PC-9 (cell line): ENCODE data around the gene FCHO2. TPM values are rescaled to one million over a fixed set of nuclear protein-coding genes. Genes with fewer than 3 reads are reported as not detected.

Source experiments
- BruUV-seq: library from RNA; stranded (reverse); fragments of 400-500 nt; replicated peaks from 2 replicates; lab custom pipeline; 2021; lab: Mats Ljungman, UMichigan
- CTCF ChIA-PET: fragments of 300-600 bp; sonication (Branson Sonifier 250); formaldehyde crosslinking; loops from one replicate; lab custom pipeline; 2022; ENCODE audit warnings: antibody characterized with exemption; lab: Charles Lee
- POLR2A ChIA-PET: fragments of 300-600 bp; sonication (Branson Sonifier 250); formaldehyde crosslinking; loops from one replicate; lab custom pipeline; 2022; ENCODE audit warnings: antibody characterized with exemption; ENCODE audit not compliant: unreplicated experiment; lab: Charles Lee
- DNase-seq, 2 experiments: peaks; one replicate each; pipeline versions ENCODE4 v3.0.0 to v3.0.0-alpha.2; 2015 to 2022; ENCODE audit warnings: mixed read lengths in 1 of 2
- H2AFZ ChIP-seq: fragments of 200-600 bp; sonication (generic); 2 replicates; pipeline ENCODE4 v1.8.1; 2017; ENCODE audit warnings: antibody characterized with exemption
- H3F3A ChIP-seq: fragments of 200-600 bp; sonication (generic); 2 replicates; pipeline ENCODE4 v1.8.1; 2017; ENCODE audit warnings: antibody characterized with exemption, mild to moderate bottlenecking, low read depth; ENCODE audit not compliant: insufficient read depth
- H3K27ac ChIP-seq: fragments of 200-600 bp; sonication (generic); 2 replicates; pipeline ENCODE4 v1.6.1; 2016; ENCODE audit warnings: mixed run types
- H3K27me3 ChIP-seq: fragments of 200-600 bp; sonication (generic); 2 replicates; pipeline ENCODE4 v1.6.1; 2016; ENCODE audit warnings: low read depth, mixed run types; ENCODE audit not compliant: insufficient read depth
- H3K36me3 ChIP-seq: fragments of 200-600 bp; sonication (generic); 2 replicates; pipeline ENCODE4 v1.6.1; 2016; ENCODE audit warnings: low read depth, mixed run types
- H3K4me1 ChIP-seq: fragments of 200-600 bp; sonication (generic); replicated peaks from 2 replicates; pipeline ENCODE4 v1.6.1; 2016; ENCODE audit warnings: mixed run types; ENCODE audit not compliant: insufficient read depth
- H3K4me2 ChIP-seq: fragments of 200-600 bp; sonication (generic); 2 replicates; pipeline ENCODE4 v1.6.1; 2017; ENCODE audit warnings: mixed run types
- H3K4me3 ChIP-seq: fragments of 200-600 bp; sonication (generic); 2 replicates; pipeline ENCODE4 v1.6.1; 2016; ENCODE audit warnings: mixed run types
- H3K79me2 ChIP-seq: fragments of 200-600 bp; sonication (generic); 2 replicates; pipeline ENCODE4 v1.6.1; 2017; ENCODE audit warnings: low read depth, mixed run types
- H3K9me2 ChIP-seq: fragments of 200-600 bp; sonication (generic); 2 replicates; pipeline ENCODE4 v1.8.1; 2017; ENCODE audit warnings: mild to moderate bottlenecking; ENCODE audit not compliant: insufficient read depth
- H3K9me3 ChIP-seq: fragments of 200-600 bp; sonication (generic); 2 replicates; pipeline ENCODE4 v1.8.1; 2016; ENCODE audit warnings: low read depth; ENCODE audit not compliant: insufficient read depth
- H4K20me1 ChIP-seq: fragments of 200-600 bp; sonication (generic); 2 replicates; pipeline ENCODE4 v1.8.1; 2017; ENCODE audit not compliant: insufficient read depth
- CTCF ChIP-seq: fragments of 200-600 bp; sonication (generic); conservative IDR thresholded peaks from 2 replicates; pipeline ENCODE4 v1.6.1; 2017; ENCODE audit warnings: mixed run types, antibody characterized with exemption, mild to moderate bottlenecking, moderate library complexity
- EZH2 ChIP-seq: fragments of 200-600 bp; sonication (generic); IDR thresholded peaks from 2 replicates; pipeline ENCODE4 v1.8.0; 2017; ENCODE audit warnings: antibody characterized with exemption, low read depth
- intact Hi-C: fragments of 100-400 bp; cut with micrococcal nuclease; formaldehyde crosslinking; loops from one replicate; pipeline ENCODE4 v1.10.0; 2022; ENCODE audit not compliant: unreplicated experiment
- total RNA-seq: library from RNA; stranded (reverse); gene quantifications from 2 replicates; pipeline ENCODE4 v1.2.3, GENCODE V29; 2021

The FCHO2 gene
- total RNA-seq, 1 experiment from 2014 or later: 26.1 TPM

- ChIA-PET CTCF (no interaction called here), POLR2A (interaction anchor here (0.6 kb wide), 1 partner anchor 148 kb away, joined by 3 read pairs; no protein-coding TSS in a partner anchor)
- peak overlapping the region; percentile 48 for H3K4me2 ChIP-seq
- no peak for DNase-seq
- no peaks in the 10 kb centered on the region for H4K20me1 ChIP-seq
- H3F3A ChIP-seq: peaks cover 4% of the 10 kb centered on the region; the same call in 1 of the 2 replicates
- H3K79me2 ChIP-seq: no peaks in the 10 kb centered on the region
- intact Hi-C loops: no loop called here
- H3K27ac ChIP-seq: no peak overlapping the region; the same call in 1 of the 2 replicates
- H3K4me1 ChIP-seq: peaks cover 21% of the 10 kb centered on the region
- TF ChIP-seq EZH2 (no peak), CTCF (no peak)
- H3K27me3 ChIP-seq: no peaks in the 10 kb centered on the region
- no peaks in the 10 kb centered on the region for H3K36me3 ChIP-seq
- BruUV-seq: no TSS peak
- no peaks in the 10 kb centered on the region for H3K9me2 ChIP-seq
- H2AFZ ChIP-seq: no peak overlapping the region
- H3K4me3 ChIP-seq: no peak overlapping the region
- H3K9me3 ChIP-seq: no peaks in the 10 kb centered on the region
Observed at GRCh38 chr5:73094415-73094814, 138.6 kb downstream of the FCHO2 start.

DNA sequence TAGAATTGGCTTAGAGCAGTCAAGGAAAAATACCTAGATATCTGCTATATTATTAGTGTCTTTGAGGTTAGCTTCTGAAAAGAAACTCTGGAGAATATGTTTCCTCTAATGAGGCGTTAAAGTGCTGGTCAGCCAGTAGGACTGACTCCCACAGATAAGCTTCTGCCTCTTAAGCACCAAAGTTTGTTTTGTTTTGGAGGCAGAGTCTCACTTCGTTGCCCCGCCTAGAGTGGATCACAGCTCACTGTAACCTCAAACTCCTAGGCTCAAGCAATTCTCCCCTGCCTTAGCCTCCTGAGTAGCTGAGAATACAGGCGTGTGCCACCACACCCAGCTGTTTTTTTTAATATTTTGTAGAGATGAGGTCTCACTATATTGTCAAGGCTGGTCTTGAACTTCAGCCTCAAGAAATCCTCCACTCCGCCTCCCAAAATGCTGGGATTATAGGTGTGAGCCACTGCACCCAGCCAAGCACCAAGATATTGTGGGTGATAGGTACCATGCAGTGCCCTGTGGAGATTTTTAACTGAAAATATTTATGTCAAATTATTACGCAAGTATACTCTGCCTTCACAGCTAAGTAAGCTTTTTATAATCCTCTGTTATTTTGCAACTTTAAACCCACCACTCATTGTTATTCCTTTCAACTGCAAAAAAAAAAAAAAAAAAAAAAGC is 139.9 kb downstream of the FCHO2 start:
- Histone ChIP-seq H3K27ac (no peak overlapping the region), H3K27me3 (no peaks in the 10 kb centered on the region), H3K4me2 (no peak overlapping the region), H3K79me2 (no peaks in the 10 kb centered on the region), H3F3A (peaks cover 4% of the 10 kb centered on the region; the same call in 1 of the 2 replicates), H3K4me3 (no peak overlapping the region), H3K4me1 (peaks cover 21% of the 10 kb centered on the region), H2AFZ (no peak overlapping the region), H3K9me3 (no peaks in the 10 kb centered on the region), H3K36me3 (no peaks in the 10 kb centered on the region), H4K20me1 (no peaks in the 10 kb centered on the region), H3K9me2 (no peaks in the 10 kb centered on the region)
- POLR2A ChIA-PET: no interaction called here
- no peak for DNase-seq
- BruUV-seq: no TSS peak
- TF ChIP-seq CTCF (no peak), EZH2 (no peak)
- CTCF ChIA-PET: no interaction called here
- intact Hi-C loops: no loop called here

GRCh38 chr5:73096239-73096575 is 140.4 kb downstream of the FCHO2 start:
- Histone ChIP-seq H3K27ac (no peak overlapping the region), H3K4me1 (peaks cover 21% of the 10 kb centered on the region)
- CTCF ChIA-PET: interaction anchor here (0.5 kb wide), 1 partner anchor 106 kb away, joined by 12 read pairs; no protein-coding TSS in a partner anchor

More at GRCh38 chr5:73096239-73096575, 140.4 kb downstream of the FCHO2 start:
- DNase-seq: no peak
- Histone ChIP-seq H3K79me2 (no peaks in the 10 kb centered on the region), H3K27me3 (no peaks in the 10 kb centered on the region), H3K9me3 (no peaks in the 10 kb centered on the region), H4K20me1 (no peaks in the 10 kb centered on the region), H3K36me3 (no peaks in the 10 kb centered on the region), H3K9me2 (no peaks in the 10 kb centered on the region), H3K4me3 (no peak overlapping the region), H3F3A (peaks cover 4% of the 10 kb centered on the region; the same call in 1 of the 2 replicates), H2AFZ (no peak overlapping the region), H3K4me2 (no peak overlapping the region)
- intact Hi-C loops: no loop called here
- TF ChIP-seq EZH2: no peak
- TF ChIP-seq CTCF: no peak
- POLR2A ChIA-PET: no interaction called here
- BruUV-seq: no TSS peak
